HEK293 (cell line): Measurements from ENCODE around the gene B3GNT9.

ENCODE experiments used
- BCL6B ChIP-seq: fragments of 450-650 bp; formaldehyde crosslinking; IDR thresholded peaks from 2 replicates; pipeline ENCODE4 v1.5.1; 2017; ENCODE audit warnings: missing biosample characterization, missing genetic modification characterization
- CTCF ChIP-seq: fragments of 450-650 bp; formaldehyde crosslinking; IDR thresholded peaks from 2 replicates; pipeline ENCODE4 v1.5.1; 2016; ENCODE audit warnings: missing biosample characterization, missing genetic modification characterization
- EGR2 ChIP-seq: fragments of 450-650 bp; formaldehyde crosslinking; IDR thresholded peaks from 2 replicates; pipeline ENCODE4 v1.5.1; 2016; ENCODE audit warnings: low read depth, missing biosample characterization, missing genetic modification characterization
- GLI4 ChIP-seq: fragments of 450-650 bp; formaldehyde crosslinking; IDR thresholded peaks from 2 replicates; pipeline ENCODE4 v1.5.1; 2016; ENCODE audit warnings: missing biosample characterization, missing genetic modification characterization
- KLF8 ChIP-seq: fragments of 450-650 bp; formaldehyde crosslinking; IDR thresholded peaks from 2 replicates; pipeline ENCODE4 v1.5.1; 2016; ENCODE audit warnings: missing biosample characterization, missing genetic modification characterization
- PRDM1 ChIP-seq: fragments of 450-650 bp; formaldehyde crosslinking; IDR thresholded peaks from 2 replicates; pipeline ENCODE4; 2016; ENCODE audit warnings: missing biosample characterization, missing genetic modification characterization
- SP2 ChIP-seq: fragments of 450-650 bp; formaldehyde crosslinking; IDR thresholded peaks from 2 replicates; pipeline ENCODE4 v1.5.1; 2016; ENCODE audit warnings: missing biosample characterization, missing genetic modification characterization
- YY1 ChIP-seq: fragments of 450-650 bp; formaldehyde crosslinking; IDR thresholded peaks from 2 replicates; pipeline ENCODE4 v1.5.1; 2018; ENCODE audit warnings: missing biosample characterization, missing genetic modification characterization
- ZBTB44 ChIP-seq: fragments of 450-650 bp; IDR thresholded peaks from 2 replicates; pipeline ENCODE4 v1.5.1; 2018; ENCODE audit warnings: missing biosample characterization, mild to moderate bottlenecking, missing genetic modification characterization
- ZBTB49 ChIP-seq: fragments of 450-650 bp; formaldehyde crosslinking; IDR thresholded peaks from 2 replicates; pipeline ENCODE4 v1.5.1; 2016; ENCODE audit warnings: missing biosample characterization, missing genetic modification characterization, low read depth
- ZEB2 ChIP-seq: fragments of 450-650 bp; formaldehyde crosslinking; IDR thresholded peaks from 2 replicates; pipeline ENCODE4 v1.5.1; 2016; ENCODE audit warnings: missing biosample characterization, missing genetic modification characterization
- ZFP37 ChIP-seq: fragments of 450-650 bp; formaldehyde crosslinking; IDR thresholded peaks from 2 replicates; pipeline ENCODE4 v1.5.1; 2016; ENCODE audit warnings: missing biosample characterization, missing genetic modification characterization
- ZIC2 ChIP-seq: fragments of 450-650 bp; formaldehyde crosslinking; IDR thresholded peaks from 2 replicates; pipeline ENCODE4 v1.5.1; 2016; ENCODE audit warnings: missing biosample characterization, missing genetic modification characterization
- ZNF146 ChIP-seq: fragments of 450-650 bp; formaldehyde crosslinking; IDR thresholded peaks from 2 replicates; pipeline ENCODE4 v1.5.1; 2016; ENCODE audit warnings: missing biosample characterization, missing genetic modification characterization
- ZNF169 ChIP-seq: fragments of 450-650 bp; formaldehyde crosslinking; IDR thresholded peaks from 2 replicates; pipeline ENCODE4 v1.5.1; 2016; ENCODE audit warnings: missing biosample characterization, missing genetic modification characterization
- ZNF184 ChIP-seq: fragments of 450-650 bp; IDR thresholded peaks from 2 replicates; pipeline ENCODE4 v1.5.1; 2018; ENCODE audit warnings: missing biosample characterization, mild to moderate bottlenecking, missing genetic modification characterization
- ZNF202 ChIP-seq: fragments of 450-650 bp; formaldehyde crosslinking; IDR thresholded peaks from 2 replicates; pipeline ENCODE4 v1.5.1; 2016; ENCODE audit warnings: missing biosample characterization, missing genetic modification characterization, borderline replicate concordance
- ZNF223 ChIP-seq: fragments of 450-650 bp; formaldehyde crosslinking; IDR thresholded peaks from 2 replicates; pipeline ENCODE4 v1.5.1; 2016; ENCODE audit warnings: missing biosample characterization, missing genetic modification characterization
- ZNF366 ChIP-seq: fragments of 450-650 bp; formaldehyde crosslinking; conservative IDR thresholded peaks from 2 replicates; pipeline ENCODE4 v1.5.1; 2016; ENCODE audit warnings: missing biosample characterization, missing genetic modification characterization
- ZNF398 ChIP-seq: fragments of 450-650 bp; formaldehyde crosslinking; IDR thresholded peaks from 2 replicates; pipeline ENCODE4 v1.5.1; 2017; ENCODE audit warnings: missing biosample characterization, missing genetic modification characterization
- ZNF426 ChIP-seq: fragments of 450-650 bp; formaldehyde crosslinking; IDR thresholded peaks from 2 replicates; pipeline ENCODE4 v1.5.1; 2017; ENCODE audit warnings: missing biosample characterization, missing genetic modification characterization, mild to moderate bottlenecking, inconsistent platforms, moderate library complexity
- ZNF488 ChIP-seq: fragments of 450-650 bp; formaldehyde crosslinking; IDR thresholded peaks from 2 replicates; pipeline ENCODE4 v1.5.1; 2016; ENCODE audit warnings: missing biosample characterization, missing genetic modification characterization
- ZNF501 ChIP-seq: fragments of 450-650 bp; formaldehyde crosslinking; IDR thresholded peaks from 2 replicates; pipeline ENCODE4 v1.5.1; 2016; ENCODE audit warnings: missing biosample characterization, missing genetic modification characterization
- ZNF514 ChIP-seq: fragments of 450-650 bp; formaldehyde crosslinking; IDR thresholded peaks from 2 replicates; pipeline ENCODE4 v1.5.1; 2016; ENCODE audit warnings: missing biosample characterization, missing genetic modification characterization
- ZNF555 ChIP-seq: fragments of 450-650 bp; formaldehyde crosslinking; conservative IDR thresholded peaks from 2 replicates; pipeline ENCODE4 v1.5.1; 2017; ENCODE audit warnings: missing biosample characterization, mild to moderate bottlenecking, missing genetic modification characterization, inconsistent platforms
- ZNF561 ChIP-seq: fragments of 450-650 bp; IDR thresholded peaks from 2 replicates; pipeline ENCODE4 v1.5.1; 2018; ENCODE audit warnings: missing biosample characterization, missing genetic modification characterization, borderline replicate concordance
- ZNF600 ChIP-seq: fragments of 450-650 bp; formaldehyde crosslinking; IDR thresholded peaks from 2 replicates; pipeline ENCODE4 v1.5.1; 2016; ENCODE audit warnings: missing biosample characterization, missing genetic modification characterization
- ZNF645 ChIP-seq: fragments of 450-650 bp; formaldehyde crosslinking; IDR thresholded peaks from 2 replicates; pipeline ENCODE4; 2016; ENCODE audit warnings: missing biosample characterization, missing genetic modification characterization
- ZNF660 ChIP-seq: fragments of 450-650 bp; IDR thresholded peaks from 2 replicates; pipeline ENCODE4 v1.5.1; 2018; ENCODE audit warnings: missing biosample characterization, mild to moderate bottlenecking, missing genetic modification characterization
- ZSCAN30 ChIP-seq: fragments of 450-650 bp; IDR thresholded peaks from 2 replicates; pipeline ENCODE4 v1.5.1; 2018; ENCODE audit warnings: missing biosample characterization, mild to moderate bottlenecking, missing genetic modification characterization, moderate library complexity

B3GNT9 gene

GRCh38 chr16:67155295-67156142 is 4.7 kb upstream of the B3GNT9 start (continued):
- TF ChIP-seq ZNF223 (tag by site-specific recombination): no peak
- no peak for TF ChIP-seq ZNF184 (tag by site-specific recombination)
- TF ChIP-seq ZNF645: no peak
- no peak for TF ChIP-seq ZNF366 (tag by site-specific recombination)
- peak; percentile 67 for TF ChIP-seq CTCF (tag by site-specific recombination)
- peak; percentile 95 for TF ChIP-seq ZSCAN30 (tag by site-specific recombination)
- TF ChIP-seq SP2 (tag by site-specific recombination): no peak
- no peak for TF ChIP-seq ZNF514
- no peak for TF ChIP-seq ZIC2 (tag by site-specific recombination)
- TF ChIP-seq ZNF488 (tag by site-specific recombination): no peak
- TF ChIP-seq ZNF146: no peak
- no peak for TF ChIP-seq ZBTB49
- TF ChIP-seq BCL6B (tag by site-specific recombination): no peak
- no peak for TF ChIP-seq ZFP37 (tag by site-specific recombination)
- no peak for TF ChIP-seq ZNF169
- no peak for TF ChIP-seq ZEB2 (tag by site-specific recombination)
- TF ChIP-seq KLF8 (tag by site-specific recombination): no peak
- TF ChIP-seq ZNF555 (tag by site-specific recombination): no peak
- no peak for TF ChIP-seq ZNF501
- no peak for TF ChIP-seq YY1 (tag by site-specific recombination)
- TF ChIP-seq ZNF600: no peak; the same call in 1 of the 2 replicates
- TF ChIP-seq PRDM1: no peak
- TF ChIP-seq ZNF398 (tag by site-specific recombination): no peak
- TF ChIP-seq ZNF426 (tag by site-specific recombination): no peak
- no peak for TF ChIP-seq EGR2 (tag by site-specific recombination)
- peak; percentile 83 for TF ChIP-seq ZNF561 (tag by site-specific recombination)
- peak; percentile 91 for TF ChIP-seq ZNF660 (tag by site-specific recombination)
- TF ChIP-seq ZNF202 (tag by site-specific recombination): no peak
- no peak for TF ChIP-seq GLI4 (tag by site-specific recombination)
- TF ChIP-seq ZBTB44 (tag by site-specific recombination): peak; percentile 93
